ENCODE data around the gene GSAP. TPM values are rescaled to one million over a fixed set of nuclear protein-coding genes. Genes with fewer than 3 reads are reported as not detected.

Gene GSAP
- total RNA-seq, 1 experiment from 2014 or later = 6.5 TPM

DNA sequence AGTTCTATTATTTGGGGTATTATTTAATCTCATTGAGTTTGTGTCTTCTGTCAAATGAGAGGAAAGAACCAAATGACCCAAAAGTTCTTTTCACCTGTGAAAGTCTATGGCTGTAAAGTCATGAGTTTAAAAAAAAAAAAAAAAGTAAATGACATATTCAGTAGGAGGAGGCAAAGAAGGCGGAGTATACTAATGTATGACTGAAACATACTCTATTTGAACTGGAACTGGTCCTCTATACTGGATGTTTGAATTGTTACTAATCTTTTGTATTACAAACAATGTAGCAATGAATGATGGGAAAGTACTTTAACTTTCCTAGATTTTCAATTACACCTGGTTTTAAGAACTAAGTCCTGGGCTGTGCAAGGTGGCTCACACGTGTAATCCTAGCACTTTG is 24.9 kb upstream of the GSAP start:
- Histone ChIP-seq H3K79me2 (ENCODE audit: low read length) (no peaks in the 10 kb centered on the region), H3K4me2 (ENCODE audit: low read length) (peak overlapping the region; percentile 10; the same call in 1 of the 2 replicates), H3K27ac (ENCODE audit: low read length) (peak overlapping the region; percentile 46), H3K9me3 (ENCODE audit: low read length) (no peaks in the 10 kb centered on the region), H3K4me1 (ENCODE audit: insufficient read depth, low read length) (peaks cover 42% of the 10 kb centered on the region), H3K9me2 (replicated peaks; ENCODE audit: low read length) (no peaks in the 10 kb centered on the region), H2AFZ (ENCODE audit: low read length) (no peak overlapping the region), H4K20me1 (ENCODE audit: low read length) (no peaks in the 10 kb centered on the region), H3K27me3 (ENCODE audit: low read length) (no peaks in the 10 kb centered on the region), H3F3A (ENCODE audit: low read length, unreplicated experiment) (peaks cover 4% of the 10 kb centered on the region), H3K4me3 (ENCODE audit: low read length) (no peak overlapping the region), H3K9ac (ENCODE audit: low read length) (0 out of 2 replicates have a peak overlapping the region, but pooled peaks have one; percentile 4), H3K36me3 (ENCODE audit: low read depth, low read length) (no peaks in the 10 kb centered on the region)
- intact Hi-C loops (cut with micrococcal nuclease) = no loop called here
- DNase-seq (peak; percentile 72), ATAC-seq (peak; percentile 69)
- no TSS peak for BruUV-seq (replicated peaks)
- TF ChIP-seq, protein P1, sequence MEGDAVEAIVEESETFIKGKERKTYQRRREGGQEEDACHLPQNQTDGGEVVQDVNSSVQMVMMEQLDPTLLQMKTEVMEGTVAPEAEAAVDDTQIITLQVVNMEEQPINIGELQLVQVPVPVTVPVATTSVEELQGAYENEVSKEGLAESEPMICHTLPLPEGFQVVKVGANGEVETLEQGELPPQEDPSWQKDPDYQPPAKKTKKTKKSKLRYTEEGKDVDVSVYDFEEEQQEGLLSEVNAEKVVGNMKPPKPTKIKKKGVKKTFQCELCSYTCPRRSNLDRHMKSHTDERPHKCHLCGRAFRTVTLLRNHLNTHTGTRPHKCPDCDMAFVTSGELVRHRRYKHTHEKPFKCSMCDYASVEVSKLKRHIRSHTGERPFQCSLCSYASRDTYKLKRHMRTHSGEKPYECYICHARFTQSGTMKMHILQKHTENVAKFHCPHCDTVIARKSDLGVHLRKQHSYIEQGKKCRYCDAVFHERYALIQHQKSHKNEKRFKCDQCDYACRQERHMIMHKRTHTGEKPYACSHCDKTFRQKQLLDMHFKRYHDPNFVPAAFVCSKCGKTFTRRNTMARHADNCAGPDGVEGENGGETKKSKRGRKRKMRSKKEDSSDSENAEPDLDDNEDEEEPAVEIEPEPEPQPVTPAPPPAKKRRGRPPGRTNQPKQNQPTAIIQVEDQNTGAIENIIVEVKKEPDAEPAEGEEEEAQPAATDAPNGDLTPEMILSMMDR (conservative IDR thresholded peaks at IDR 0.05; ENCODE audit: low read depth, low read length) = no peak
- TF ChIP-seq EZH2 (IDR thresholded peaks at IDR 0.05; ENCODE audit: low read length, unreplicated experiment) = no peak
- TF ChIP-seq EZH2phosphoT487 (IDR thresholded peaks at IDR 0.05; ENCODE audit: borderline replicate concordance, low read length) = no peak
- CTCF ChIA-PET = no interaction called here
- POLR2A ChIA-PET (ENCODE audit: unreplicated experiment) = no interaction called here

DNA sequence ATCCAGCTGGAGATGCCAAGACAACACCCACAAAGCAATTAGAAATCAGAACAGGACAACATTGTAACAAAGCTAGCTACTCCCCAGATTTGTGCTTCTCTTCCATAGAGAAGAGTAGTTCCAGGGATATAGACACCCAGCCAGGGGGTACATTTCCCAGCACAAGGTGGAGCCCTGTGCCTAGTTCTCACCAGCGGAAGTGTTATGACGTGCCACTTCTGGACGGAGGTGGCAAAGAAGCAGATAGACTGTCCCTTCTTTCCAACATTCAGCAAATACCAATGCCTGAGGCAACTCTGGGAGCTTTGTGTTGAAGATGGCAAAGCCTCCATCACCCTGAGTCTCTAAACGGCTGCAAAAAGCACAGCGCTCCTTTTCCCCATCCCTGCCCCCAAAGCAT is 23.4 kb upstream of the GSAP start:
- Histone ChIP-seq H3K9me3 (ENCODE audit: low read length) (no peaks in the 10 kb centered on the region), H3K4me3 (ENCODE audit: low read length) (no peak overlapping the region), H2AFZ (ENCODE audit: low read length) (0 out of 2 replicates have a peak overlapping the region, but pooled peaks have one; percentile 11), H3F3A (ENCODE audit: low read length, unreplicated experiment) (peaks cover 4% of the 10 kb centered on the region), H3K9me2 (replicated peaks; ENCODE audit: low read length) (no peaks in the 10 kb centered on the region), H3K36me3 (ENCODE audit: low read depth, low read length) (no peaks in the 10 kb centered on the region), H3K4me1 (ENCODE audit: insufficient read depth, low read length) (peaks cover 42% of the 10 kb centered on the region), H3K27ac (ENCODE audit: low read length) (no peak overlapping the region), H3K4me2 (ENCODE audit: low read length) (no peak overlapping the region), H3K79me2 (ENCODE audit: low read length) (no peaks in the 10 kb centered on the region), H3K9ac (ENCODE audit: low read length) (no peak overlapping the region), H4K20me1 (ENCODE audit: low read length) (no peaks in the 10 kb centered on the region), H3K27me3 (ENCODE audit: low read length) (no peaks in the 10 kb centered on the region)
- ChIA-PET CTCF (interaction anchor here (0.5 to 0.9 kb wide), 6 partner anchors 16 to 474 kb away, joined by 3 to 5 read pairs (median 3); partner anchors contain the start of gene RSBN1L), POLR2A (ENCODE audit: unreplicated experiment) (interaction anchor here (0.6 kb wide), 2 partner anchors 24 to 207 kb away, joined by 3 to 4 read pairs; no protein-coding TSS in a partner anchor)
- ATAC-seq (peak; percentile 70), DNase-seq (peak; percentile 65)
- intact Hi-C loops (cut with micrococcal nuclease) = no loop called here
- BruUV-seq (replicated peaks) = no TSS peak
- TF ChIP-seq EZH2 (IDR thresholded peaks at IDR 0.05; ENCODE audit: low read length, unreplicated experiment) = no peak
- TF ChIP-seq, protein P1 (conservative IDR thresholded peaks at IDR 0.05; ENCODE audit: low read depth, low read length) = peak; percentile 70

DNA sequence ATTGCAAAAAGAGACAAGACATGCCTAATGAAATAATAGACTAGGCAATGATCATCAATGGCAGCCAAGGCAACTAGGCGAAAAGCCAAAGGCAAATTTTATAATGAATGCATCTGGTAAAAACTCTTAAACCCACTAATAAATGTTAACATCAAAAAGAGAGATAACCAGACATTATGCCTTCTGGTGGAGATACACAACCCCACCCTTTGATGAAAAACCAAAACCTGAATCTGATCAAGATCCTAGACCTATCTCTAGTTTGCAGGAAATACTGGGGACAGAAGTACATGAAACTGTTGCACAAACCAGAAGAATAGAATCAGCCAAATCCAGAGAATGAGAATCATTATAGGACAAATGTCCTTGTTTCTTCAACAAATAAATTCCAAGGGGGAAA is 22.0 kb upstream of the GSAP start:
- CTCF ChIA-PET = no interaction called here
- POLR2A ChIA-PET (ENCODE audit: unreplicated experiment) = no interaction called here

More for the DNA sequence above, 22.0 kb upstream of the GSAP start:
- Histone ChIP-seq H3F3A (ENCODE audit: low read length, unreplicated experiment) (peaks cover 4% of the 10 kb centered on the region), H3K9me2 (replicated peaks; ENCODE audit: low read length) (no peaks in the 10 kb centered on the region), H3K9ac (ENCODE audit: low read length) (no peak overlapping the region), H4K20me1 (ENCODE audit: low read length) (no peaks in the 10 kb centered on the region), H3K27ac (ENCODE audit: low read length) (no peak overlapping the region), H3K36me3 (ENCODE audit: low read depth, low read length) (no peaks in the 10 kb centered on the region), H3K27me3 (ENCODE audit: low read length) (no peaks in the 10 kb centered on the region), H3K4me2 (ENCODE audit: low read length) (no peak overlapping the region), H3K4me3 (ENCODE audit: low read length) (no peak overlapping the region), H3K4me1 (ENCODE audit: insufficient read depth, low read length) (peaks cover 30% of the 10 kb centered on the region), H3K79me2 (ENCODE audit: low read length) (no peaks in the 10 kb centered on the region), H3K9me3 (ENCODE audit: low read length) (no peaks in the 10 kb centered on the region), H2AFZ (ENCODE audit: low read length) (no peak overlapping the region)
- no peak for TF ChIP-seq EZH2 (IDR thresholded peaks at IDR 0.05; ENCODE audit: low read length, unreplicated experiment)
- TF ChIP-seq, protein P1 (conservative IDR thresholded peaks at IDR 0.05; ENCODE audit: low read depth, low read length) = no peak
- TF ChIP-seq EZH2phosphoT487 (IDR thresholded peaks at IDR 0.05; ENCODE audit: borderline replicate concordance, low read length) = no peak
- DNase-seq = no peak
- no TSS peak for BruUV-seq (replicated peaks)
- intact Hi-C loops (cut with micrococcal nuclease) = no loop called here
- no peak for ATAC-seq
